PC-3 (cell line): ENCODE results near the gene MRPL51. TPM values are rescaled to one million over a fixed set of nuclear protein-coding genes. Genes with fewer than 3 reads are reported as not detected.

Experiments used
- ATAC-seq: fragments of 200-7000 bp; cut with Tn5 transposase; 2 replicates; pipeline ENCODE4 v1.9.1; 2020; ENCODE audit warnings: mild to moderate bottlenecking, moderate library complexity
- BruUV-seq: library from RNA; stranded (reverse); fragments of 400-500 nt; replicated peaks from 2 replicates; lab custom pipeline; 2021; lab: Mats Ljungman, UMichigan
- CTCF ChIA-PET: fragments of 300-600 bp; sonication (Branson Sonifier 250); formaldehyde crosslinking; loops from one replicate; lab custom pipeline; 2022; ENCODE audit warnings: antibody characterized with exemption; lab: Charles Lee
- POLR2A ChIA-PET: fragments of 300-600 bp; sonication (Branson Sonifier 250); formaldehyde crosslinking; loops from one replicate; lab custom pipeline; 2022; ENCODE audit warnings: antibody characterized with exemption; ENCODE audit not compliant: unreplicated experiment; lab: Charles Lee
- DNase-seq: peaks from one replicate; pipeline ENCODE4 v3.0.0-alpha.2; 2015
- H2AFZ ChIP-seq: fragments of 300-600 bp; sonication (generic); 2 replicates; pipeline ENCODE4 v1.6.0; 2016; ENCODE audit warnings: antibody characterized with exemption, low read length
- H3F3A ChIP-seq: fragments of 300-600 bp; sonication (generic); one replicate; pipeline ENCODE4 v1.6.0; 2017; ENCODE audit warnings: antibody characterized with exemption, low read length, control low read depth, mild to moderate bottlenecking; ENCODE audit not compliant: unreplicated experiment
- H3K27ac ChIP-seq: fragments of 300-600 bp; sonication (generic); 2 replicates; pipeline ENCODE4 v1.5.1; 2016; ENCODE audit warnings: mild to moderate bottlenecking, low read length
- H3K27me3 ChIP-seq: fragments of 300-600 bp; sonication (generic); 2 replicates; pipeline ENCODE4 v1.6.1; 2016; ENCODE audit warnings: low read length, mixed read lengths
- H3K36me3 ChIP-seq: fragments of 300-600 bp; sonication (generic); 2 replicates; pipeline ENCODE4 v1.6.1; 2016; ENCODE audit warnings: low read depth, mixed run types, low read length, mixed read lengths
- H3K4me1 ChIP-seq: fragments of 300-600 bp; sonication (generic); 2 replicates; pipeline ENCODE4 v1.5.1; 2016; ENCODE audit warnings: low read length; ENCODE audit not compliant: insufficient read depth
- H3K4me2 ChIP-seq: fragments of 300-600 bp; sonication (generic); 2 replicates; pipeline ENCODE4 v1.6.0; 2016; ENCODE audit warnings: low read length
- H3K4me3 ChIP-seq: fragments of 300-600 bp; sonication (generic); 2 replicates; pipeline ENCODE4 v1.5.1; 2016; ENCODE audit warnings: mild to moderate bottlenecking, low read length, mixed read lengths
- H3K79me2 ChIP-seq: fragments of 300-600 bp; sonication (generic); 2 replicates; pipeline ENCODE4 v1.6.1; 2017; ENCODE audit warnings: low read length, mixed read lengths
- H3K9ac ChIP-seq: fragments of 300-600 bp; sonication (generic); 2 replicates; pipeline ENCODE4 v1.6.0; 2016; ENCODE audit warnings: mild to moderate bottlenecking, low read length
- H3K9me2 ChIP-seq: fragments of 300-600 bp; sonication (generic); replicated peaks from 2 replicates; pipeline ENCODE4 v1.6.1; 2016; ENCODE audit warnings: mixed run types, low read length, mixed read lengths
- H3K9me3 ChIP-seq: fragments of 300-600 bp; sonication (generic); 2 replicates; pipeline ENCODE4 v1.6.1; 2016; ENCODE audit warnings: low read length, mixed read lengths
- H4K20me1 ChIP-seq: fragments of 300-600 bp; sonication (generic); 2 replicates; pipeline ENCODE4 v1.6.1; 2016; ENCODE audit warnings: low read length, mixed read lengths
- EZH2 ChIP-seq: fragments of 300-600 bp; sonication (generic); IDR thresholded peaks from one replicate; pipeline ENCODE4 v1.6.1; 2017; ENCODE audit warnings: antibody characterized with exemption, mild to moderate bottlenecking, low read length; ENCODE audit not compliant: unreplicated experiment
- EZH2phosphoT487 ChIP-seq: fragments of 300-600 bp; sonication (generic); IDR thresholded peaks from 2 replicates; pipeline ENCODE4 v1.6.1; 2018; ENCODE audit warnings: mild to moderate bottlenecking, antibody characterized with exemption, low read length, borderline replicate concordance
- intact Hi-C: fragments of 100-400 bp; cut with micrococcal nuclease; formaldehyde crosslinking; loops from 2 replicates; pipeline ENCODE4 v1.9.0; 2023
- total RNA-seq: library from RNA; depleted of rRNA; stranded (reverse); fragments of >200 nt; gene quantifications from 2 replicates; pipeline ENCODE4 v1.2.3, GENCODE V29; 2014
- TF ChIP-seq, protein P1 (sequence below): fragments of 300-600 bp; sonication (generic); conservative IDR thresholded peaks from 2 replicates; pipeline ENCODE4 v1.5.1; 2017; ENCODE audit warnings: antibody characterized with exemption, low read depth, mild to moderate bottlenecking, low read length

The MRPL51 gene
- total RNA-seq, 1 experiment from 2014 or later: 157 TPM

DNA sequence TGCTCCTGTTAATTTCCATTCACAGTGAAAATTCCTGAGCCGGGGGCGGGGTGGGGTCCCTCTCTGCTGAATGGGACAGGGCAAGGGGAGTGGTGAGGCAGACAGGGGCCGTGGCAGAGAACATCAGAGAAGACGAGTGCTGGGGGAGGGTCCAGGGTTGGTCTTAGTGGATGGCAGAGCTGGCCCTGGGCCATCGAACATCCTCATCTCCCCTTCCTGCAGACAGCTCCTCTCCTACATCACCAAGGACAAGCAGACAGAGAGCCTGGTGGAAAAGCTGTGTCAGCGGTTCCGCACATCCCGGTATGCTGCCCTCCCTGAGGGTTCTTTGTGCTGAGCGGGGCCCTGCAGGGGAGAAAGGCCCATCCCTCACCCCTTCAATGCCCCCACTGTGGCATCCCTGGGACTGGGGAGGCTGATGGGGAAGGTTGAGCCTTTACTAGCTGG, 36.3 kb upstream of the MRPL51 start:
- Histone ChIP-seq H4K20me1 (no peaks in the 10 kb centered on the region), H3K27me3 (no peaks in the 10 kb centered on the region), H3F3A (no peaks in the 10 kb centered on the region), H3K4me2 (no peak overlapping the region), H3K4me3 (no peak overlapping the region), H3K79me2 (peaks cover 15% of the 10 kb centered on the region), H2AFZ (no peak overlapping the region), H3K27ac (no peak overlapping the region), H3K9me3 (no peaks in the 10 kb centered on the region), H3K4me1 (peaks cover 25% of the 10 kb centered on the region), H3K9ac (no peak overlapping the region), H3K9me2 (no peaks in the 10 kb centered on the region), H3K36me3 (peaks cover 47% of the 10 kb centered on the region)
- DNase-seq (no peak), ATAC-seq (no peak)
- BruUV-seq: no TSS peak
- TF ChIP-seq, protein P1, sequence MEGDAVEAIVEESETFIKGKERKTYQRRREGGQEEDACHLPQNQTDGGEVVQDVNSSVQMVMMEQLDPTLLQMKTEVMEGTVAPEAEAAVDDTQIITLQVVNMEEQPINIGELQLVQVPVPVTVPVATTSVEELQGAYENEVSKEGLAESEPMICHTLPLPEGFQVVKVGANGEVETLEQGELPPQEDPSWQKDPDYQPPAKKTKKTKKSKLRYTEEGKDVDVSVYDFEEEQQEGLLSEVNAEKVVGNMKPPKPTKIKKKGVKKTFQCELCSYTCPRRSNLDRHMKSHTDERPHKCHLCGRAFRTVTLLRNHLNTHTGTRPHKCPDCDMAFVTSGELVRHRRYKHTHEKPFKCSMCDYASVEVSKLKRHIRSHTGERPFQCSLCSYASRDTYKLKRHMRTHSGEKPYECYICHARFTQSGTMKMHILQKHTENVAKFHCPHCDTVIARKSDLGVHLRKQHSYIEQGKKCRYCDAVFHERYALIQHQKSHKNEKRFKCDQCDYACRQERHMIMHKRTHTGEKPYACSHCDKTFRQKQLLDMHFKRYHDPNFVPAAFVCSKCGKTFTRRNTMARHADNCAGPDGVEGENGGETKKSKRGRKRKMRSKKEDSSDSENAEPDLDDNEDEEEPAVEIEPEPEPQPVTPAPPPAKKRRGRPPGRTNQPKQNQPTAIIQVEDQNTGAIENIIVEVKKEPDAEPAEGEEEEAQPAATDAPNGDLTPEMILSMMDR: no peak
- no peak for TF ChIP-seq EZH2phosphoT487
- CTCF ChIA-PET: no interaction called here
- POLR2A ChIA-PET: no interaction called here
- intact Hi-C loops: no loop called here

GRCh38 chr12:6528539-6529235, 35.6 kb upstream of the MRPL51 start:
- BruUV-seq: no TSS peak
- Histone ChIP-seq H2AFZ (no peak overlapping the region), H3K9ac (no peak overlapping the region), H3K79me2 (peaks cover 11% of the 10 kb centered on the region), H3K36me3 (peaks cover 53% of the 10 kb centered on the region), H3K4me1 (peaks cover 22% of the 10 kb centered on the region), H3F3A (no peaks in the 10 kb centered on the region), H4K20me1 (no peaks in the 10 kb centered on the region), H3K27me3 (no peaks in the 10 kb centered on the region), H3K27ac (no peak overlapping the region), H3K9me3 (no peaks in the 10 kb centered on the region), H3K9me2 (no peaks in the 10 kb centered on the region), H3K4me3 (no peak overlapping the region), H3K4me2 (no peak overlapping the region)
- DNase-seq (no peak), ATAC-seq (no peak)
- TF ChIP-seq, protein P1: no peak
- TF ChIP-seq EZH2phosphoT487: no peak
- POLR2A ChIA-PET: no interaction called here
- CTCF ChIA-PET: no interaction called here
- intact Hi-C loops: no loop called here

GRCh38 chr12:6527711-6528110, 34.6 kb upstream of the MRPL51 start:
- intact Hi-C loops: no loop called here
- CTCF ChIA-PET: no interaction called here
- Histone ChIP-seq H4K20me1 (no peaks in the 10 kb centered on the region), H3K9me3 (no peaks in the 10 kb centered on the region), H3K79me2 (peaks cover under 1% of the 10 kb centered on the region; the same call in 1 of the 2 replicates), H3K4me1 (peaks cover 12% of the 10 kb centered on the region), H3K27me3 (no peaks in the 10 kb centered on the region), H3K4me2 (no peak overlapping the region), H3K9ac (no peak overlapping the region), H3F3A (no peaks in the 10 kb centered on the region), H3K36me3 (peaks cover 61% of the 10 kb centered on the region), H3K9me2 (no peaks in the 10 kb centered on the region), H3K4me3 (no peak overlapping the region), H2AFZ (no peak overlapping the region), H3K27ac (no peak overlapping the region)
- no TSS peak for BruUV-seq
- TF ChIP-seq EZH2phosphoT487 (no peak), EZH2 (no peak)
- TF ChIP-seq, protein P1: no peak
- POLR2A ChIA-PET: no interaction called here
- DNase-seq (no peak), ATAC-seq (no peak)
